Cardiac muscle cell (in vitro differentiated cells and primary cell): ENCODE measurements around the gene CDON. TPM values are rescaled to one million over a fixed set of nuclear protein-coding genes. Genes with fewer than 3 reads are reported as not detected.

Experiments used
- DNase-seq, 2 donors: peaks; one replicate each; pipeline versions ENCODE4 v3.0.0 to v3.0.0-alpha.2; 2010 to 2017; ENCODE audit warnings: low read depth in 1 of 2, low spot score in 1 of 2
- H3K27ac ChIP-seq: fragments of 200-600 bp; sonication (generic); 2 replicates; pipeline ENCODE4 v1.5.1; 2016
- H3K27me3 ChIP-seq: fragments of 200-600 bp; sonication (generic); 2 replicates; pipeline ENCODE4 v1.6.0; 2016; ENCODE audit warnings: control low read depth
- H3K36me3 ChIP-seq: fragments of 200-600 bp; sonication (generic); 2 replicates; pipeline ENCODE4 v1.5.1; 2016; ENCODE audit warnings: control low read depth
- H3K4me1 ChIP-seq: fragments of 200-600 bp; sonication (generic); 2 replicates; pipeline ENCODE4 v1.8.1; 2017; ENCODE audit warnings: low read depth, mild to moderate bottlenecking, mixed run types
- H3K4me3 ChIP-seq: fragments of 200-600 bp; sonication (generic); 2 replicates; pipeline ENCODE4 v1.5.1; 2016; ENCODE audit warnings: mild to moderate bottlenecking
- H3K9me3 ChIP-seq: fragments of 200-600 bp; sonication (generic); 2 replicates; pipeline ENCODE4 v1.5.1; 2017; ENCODE audit warnings: low read depth, mild to moderate bottlenecking, control low read depth
- polyA plus RNA-seq: library from polyadenylated mRNA; unstranded; fragments of >200 nt; fragmentation: Nextera tagmentation; extraction: Ambion mirVana; gene quantifications from 2 replicates; pipeline ENCODE4 v1.2.1, GENCODE V29; 2016
- total RNA-seq: library from RNA; depleted of rRNA; stranded (reverse); fragments of >200 nt; gene quantifications from 2 replicates; pipeline ENCODE4 v1.2.3, GENCODE V29; 2016
- TF ChIP-seq, protein P1 (sequence below): IDR thresholded peaks from 2 replicates; pipeline ENCODE4 v1.5.1; 2012; ENCODE audit warnings: low read depth, mild to moderate bottlenecking, low read length

The CDON gene
- total and polyA plus RNA-seq, 2 experiments from 2014 or later = 5.7 to 17.3 TPM

DNA sequence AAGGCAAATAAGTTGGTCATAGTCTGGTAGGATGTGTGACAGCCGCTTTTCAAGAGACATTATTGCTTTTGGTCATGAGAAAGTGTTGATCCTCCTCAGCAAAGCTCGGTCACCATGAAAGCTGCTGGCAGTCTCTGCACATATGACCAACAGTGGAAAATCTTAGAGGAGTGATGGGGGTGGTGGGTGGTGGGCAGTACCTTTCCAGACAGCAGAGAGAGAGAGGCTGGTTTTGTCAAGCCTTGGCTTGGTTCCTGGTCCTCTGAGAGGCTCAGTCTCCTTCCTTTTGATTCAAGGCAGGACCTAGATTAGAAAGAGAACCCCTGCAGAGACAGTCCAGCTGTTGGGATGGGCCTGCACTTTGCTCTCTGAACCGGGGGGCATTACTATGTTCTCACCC is 136.9 kb downstream of the CDON start:
- Histone ChIP-seq H3K4me1 (no peaks in the 10 kb centered on the region), H3K36me3 (no peaks in the 10 kb centered on the region), H3K27me3 (no peaks in the 10 kb centered on the region), H3K27ac (no peak overlapping the region), H3K9me3 (no peaks in the 10 kb centered on the region), H3K4me3 (no peak overlapping the region)
- no peak for DNase-seq
- TF ChIP-seq, protein P1, sequence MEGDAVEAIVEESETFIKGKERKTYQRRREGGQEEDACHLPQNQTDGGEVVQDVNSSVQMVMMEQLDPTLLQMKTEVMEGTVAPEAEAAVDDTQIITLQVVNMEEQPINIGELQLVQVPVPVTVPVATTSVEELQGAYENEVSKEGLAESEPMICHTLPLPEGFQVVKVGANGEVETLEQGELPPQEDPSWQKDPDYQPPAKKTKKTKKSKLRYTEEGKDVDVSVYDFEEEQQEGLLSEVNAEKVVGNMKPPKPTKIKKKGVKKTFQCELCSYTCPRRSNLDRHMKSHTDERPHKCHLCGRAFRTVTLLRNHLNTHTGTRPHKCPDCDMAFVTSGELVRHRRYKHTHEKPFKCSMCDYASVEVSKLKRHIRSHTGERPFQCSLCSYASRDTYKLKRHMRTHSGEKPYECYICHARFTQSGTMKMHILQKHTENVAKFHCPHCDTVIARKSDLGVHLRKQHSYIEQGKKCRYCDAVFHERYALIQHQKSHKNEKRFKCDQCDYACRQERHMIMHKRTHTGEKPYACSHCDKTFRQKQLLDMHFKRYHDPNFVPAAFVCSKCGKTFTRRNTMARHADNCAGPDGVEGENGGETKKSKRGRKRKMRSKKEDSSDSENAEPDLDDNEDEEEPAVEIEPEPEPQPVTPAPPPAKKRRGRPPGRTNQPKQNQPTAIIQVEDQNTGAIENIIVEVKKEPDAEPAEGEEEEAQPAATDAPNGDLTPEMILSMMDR = no peak

GRCh38 chr11:125925247-125925740 is 137.4 kb downstream of the CDON start:
- H3K9me3 ChIP-seq = no peaks in the 10 kb centered on the region
- H3K27me3 ChIP-seq = no peaks in the 10 kb centered on the region
- TF ChIP-seq, protein P1 = no peak
- H3K4me1 ChIP-seq = no peaks in the 10 kb centered on the region
- H3K4me3 ChIP-seq = no peak overlapping the region
- H3K36me3 ChIP-seq = no peaks in the 10 kb centered on the region
- H3K27ac ChIP-seq = no peak overlapping the region
- no peak for DNase-seq

- no peaks in the 10 kb centered on the region for H3K36me3 ChIP-seq
- H3K4me1 ChIP-seq = no peaks in the 10 kb centered on the region
- H3K27me3 ChIP-seq = no peaks in the 10 kb centered on the region
- TF ChIP-seq, protein P1 = no peak
- no peak overlapping the region for H3K27ac ChIP-seq
- no peak for DNase-seq
- no peaks in the 10 kb centered on the region for H3K9me3 ChIP-seq
- H3K4me3 ChIP-seq = no peak overlapping the region
Measured at GRCh38 chr11:125924384-125925007, 138.2 kb downstream of the CDON start.

DNA sequence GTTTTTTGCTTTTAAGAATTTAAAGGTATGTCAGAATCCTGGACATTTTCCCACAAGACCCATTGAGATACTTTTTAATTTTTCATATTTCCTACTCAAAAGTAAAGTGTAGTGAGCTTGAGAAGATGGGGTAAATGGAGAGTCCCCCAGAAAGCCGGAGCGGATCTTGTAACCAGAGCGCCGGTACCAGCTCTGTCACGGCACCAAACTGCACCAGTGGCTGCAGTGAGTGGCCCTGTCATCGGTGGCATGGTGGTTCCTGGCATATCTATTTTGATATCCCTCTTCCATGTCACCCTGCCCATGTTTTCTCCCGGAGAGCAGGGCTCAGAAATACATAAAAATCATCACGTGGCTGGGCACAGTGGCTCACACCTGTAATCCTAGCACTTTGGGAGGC is 139.0 kb downstream of the CDON start:
- no peak for DNase-seq
- H3K4me1 ChIP-seq = no peaks in the 10 kb centered on the region
- TF ChIP-seq, protein P1 = no peak
- H3K9me3 ChIP-seq = no peaks in the 10 kb centered on the region
- H3K4me3 ChIP-seq = no peak overlapping the region
- no peaks in the 10 kb centered on the region for H3K36me3 ChIP-seq
- no peaks in the 10 kb centered on the region for H3K27me3 ChIP-seq
- H3K27ac ChIP-seq = no peak overlapping the region

GRCh38 chr11:125923012-125923579 is 139.6 kb downstream of the CDON start:
- H3K36me3 ChIP-seq = no peaks in the 10 kb centered on the region
- TF ChIP-seq, protein P1 = peak; percentile 92
- DNase-seq = peak; percentile 80 to 81

More at GRCh38 chr11:125923012-125923579, 139.6 kb downstream of the CDON start:
- Histone ChIP-seq H3K9me3 (no peaks in the 10 kb centered on the region), H3K27me3 (no peaks in the 10 kb centered on the region), H3K27ac (no peak overlapping the region), H3K4me1 (no peaks in the 10 kb centered on the region), H3K4me3 (no peak overlapping the region)
